HG02763 (cell line): Measurements from ENCODE around the gene TMEM175.

ENCODE experiments used
- ATAC-seq: cut with Tn5 transposase; IDR thresholded peaks from one replicate; pipeline ENCODE4 v1.9.1; 2021; ENCODE audit warnings: mild to moderate bottlenecking, moderate library complexity; ENCODE audit not compliant: unreplicated experiment

Gene TMEM175, protein sequence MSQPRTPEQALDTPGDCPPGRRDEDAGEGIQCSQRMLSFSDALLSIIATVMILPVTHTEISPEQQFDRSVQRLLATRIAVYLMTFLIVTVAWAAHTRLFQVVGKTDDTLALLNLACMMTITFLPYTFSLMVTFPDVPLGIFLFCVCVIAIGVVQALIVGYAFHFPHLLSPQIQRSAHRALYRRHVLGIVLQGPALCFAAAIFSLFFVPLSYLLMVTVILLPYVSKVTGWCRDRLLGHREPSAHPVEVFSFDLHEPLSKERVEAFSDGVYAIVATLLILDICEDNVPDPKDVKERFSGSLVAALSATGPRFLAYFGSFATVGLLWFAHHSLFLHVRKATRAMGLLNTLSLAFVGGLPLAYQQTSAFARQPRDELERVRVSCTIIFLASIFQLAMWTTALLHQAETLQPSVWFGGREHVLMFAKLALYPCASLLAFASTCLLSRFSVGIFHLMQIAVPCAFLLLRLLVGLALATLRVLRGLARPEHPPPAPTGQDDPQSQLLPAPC

DNA sequence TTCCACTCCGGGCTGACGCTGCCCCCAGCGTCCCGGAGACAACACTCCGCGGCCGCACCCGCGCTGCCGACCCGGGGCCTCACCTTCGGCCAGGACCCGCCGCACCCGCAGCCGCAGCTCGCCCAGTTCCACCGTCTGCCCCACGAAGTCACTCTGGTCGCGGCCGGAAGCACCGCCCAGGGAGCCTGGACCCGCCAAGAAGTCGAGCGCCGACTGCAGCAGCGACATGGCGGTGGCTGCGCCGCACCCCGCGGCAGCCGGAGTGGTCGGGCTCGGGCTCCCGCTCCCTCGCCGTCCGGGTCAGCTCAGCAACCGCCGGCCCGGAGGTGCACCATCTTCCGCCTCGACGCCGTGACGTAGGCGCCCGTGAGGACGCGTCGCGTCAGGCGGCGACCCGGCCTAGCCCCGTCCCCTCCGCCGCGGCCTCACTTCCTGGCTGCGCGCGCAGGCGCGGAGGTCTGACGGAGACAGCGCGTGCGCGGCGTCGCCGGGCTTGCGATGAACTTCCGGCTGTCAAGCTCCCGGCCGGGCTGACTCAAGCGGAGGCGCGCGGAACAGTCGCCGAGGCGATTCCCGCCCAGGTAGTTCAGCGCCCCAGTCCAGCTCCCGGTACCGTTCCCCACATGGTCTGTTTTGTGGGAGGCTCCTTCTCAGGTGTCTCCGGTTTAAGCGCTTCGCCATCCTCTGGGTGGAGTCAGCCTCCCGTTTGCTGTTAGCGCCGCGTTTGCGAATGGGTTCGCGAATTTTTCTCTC lies at the start of gene TMEM175, which contains the start of gene GAK:
Gene TMEM175, plus strand, starts transcription at position 501 of the 753 bp plus-strand sequence. CDS start 15,280 bp downstream, outside the sequence.
Gene GAK, minus strand, starts transcription at position 357 of the 753 bp plus-strand sequence. Its CDS starts 129 bp downstream, at position 228.
- peak; percentile 93 for ATAC-seq

DNA sequence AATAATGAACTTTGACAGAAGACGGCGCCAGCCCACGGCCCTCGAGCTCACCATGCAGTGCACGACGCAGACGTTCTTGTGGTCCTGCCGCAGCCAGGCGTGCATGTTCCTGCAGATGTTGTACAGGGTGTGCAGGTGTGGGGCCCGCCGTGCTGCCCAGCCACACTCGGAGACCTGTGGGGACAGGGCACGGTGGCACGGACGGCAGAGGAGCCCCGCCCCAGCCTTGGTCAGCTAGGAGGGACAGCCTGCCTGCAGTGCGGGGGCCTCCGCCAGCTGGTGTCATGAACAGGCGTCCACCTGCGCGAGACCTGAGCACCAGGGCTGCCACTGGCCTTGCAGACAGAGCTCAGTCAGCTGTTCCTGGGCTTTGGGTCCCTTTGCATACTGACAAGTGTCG lies 49.6 kb upstream of the TMEM175 start:
- no peak for ATAC-seq

DNA sequence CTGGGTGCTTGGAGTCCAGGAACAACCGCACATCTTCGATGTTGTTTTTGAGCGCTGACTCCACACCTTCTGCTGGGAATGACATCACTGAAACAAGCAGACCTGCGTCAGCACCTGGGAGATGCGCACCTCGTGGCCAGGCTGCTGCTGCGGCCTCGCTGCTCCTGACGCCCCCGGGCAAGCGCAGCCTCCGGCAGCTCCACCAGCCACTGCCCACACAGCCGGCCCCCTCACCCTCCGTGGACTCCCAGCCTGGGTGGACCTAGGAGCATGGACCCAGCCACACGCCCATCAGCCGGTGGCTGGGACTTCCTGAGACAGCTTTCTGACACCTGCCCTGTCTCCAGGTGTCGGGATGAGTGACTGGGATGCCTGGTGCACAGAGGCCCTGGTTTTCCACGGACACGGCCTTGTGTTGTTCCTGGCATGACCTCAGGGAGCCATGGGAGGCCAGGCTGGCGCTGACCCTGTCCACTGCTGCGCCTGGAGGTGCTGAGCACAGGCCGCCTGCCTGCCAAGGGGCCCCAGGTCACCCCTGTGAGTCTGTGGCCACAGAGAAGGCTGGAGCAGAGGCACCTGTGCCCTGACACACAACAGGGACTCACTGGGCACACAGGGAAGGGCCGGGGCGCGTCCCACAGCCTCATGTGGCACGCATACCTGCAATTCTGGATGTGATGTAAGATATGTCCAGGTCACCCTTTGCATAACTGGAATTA lies 48.7 kb upstream of the TMEM175 start:
- ATAC-seq, result no peak

DNA sequence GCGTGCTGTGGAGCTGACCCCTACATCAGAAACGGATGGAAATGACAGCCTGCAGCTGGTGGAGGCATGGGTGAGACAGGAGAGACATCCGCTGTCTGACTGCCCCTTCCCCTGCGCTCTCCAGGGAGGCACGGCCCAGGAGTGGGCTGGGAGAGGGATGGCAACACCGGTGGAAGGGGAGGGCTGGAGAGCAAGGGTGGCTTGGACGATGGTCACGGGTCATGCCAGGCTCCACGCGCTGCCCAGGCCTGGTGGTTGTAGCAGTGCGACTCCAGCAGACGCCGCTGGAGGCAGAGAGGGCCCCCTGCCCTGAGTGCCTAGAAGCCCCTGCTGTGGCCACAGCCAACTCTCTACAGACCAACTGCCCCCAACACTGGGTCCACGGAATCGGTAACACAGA lies 48.0 kb upstream of the TMEM175 start:
- ATAC-seq, result no peak

DNA sequence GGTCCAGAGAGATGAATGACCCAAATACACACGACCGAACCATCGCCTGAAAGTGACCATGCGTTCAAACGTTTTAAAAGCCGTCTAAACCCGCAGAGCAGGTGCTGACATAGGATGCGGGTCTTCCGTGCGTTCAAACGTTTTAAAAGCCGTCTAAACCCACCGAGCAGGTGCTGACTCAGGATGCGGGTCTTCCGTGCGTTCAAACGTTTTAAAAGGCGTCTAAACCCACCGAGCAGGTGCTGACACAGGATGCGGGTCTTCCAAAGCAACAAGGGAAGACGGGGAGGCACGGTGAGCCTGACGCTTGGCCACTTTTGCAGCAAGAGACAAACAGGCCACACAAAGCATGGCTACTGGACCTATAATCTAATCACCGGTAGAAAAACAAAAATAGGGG lies 47.4 kb upstream of the TMEM175 start:
- ATAC-seq, result no peak

DNA sequence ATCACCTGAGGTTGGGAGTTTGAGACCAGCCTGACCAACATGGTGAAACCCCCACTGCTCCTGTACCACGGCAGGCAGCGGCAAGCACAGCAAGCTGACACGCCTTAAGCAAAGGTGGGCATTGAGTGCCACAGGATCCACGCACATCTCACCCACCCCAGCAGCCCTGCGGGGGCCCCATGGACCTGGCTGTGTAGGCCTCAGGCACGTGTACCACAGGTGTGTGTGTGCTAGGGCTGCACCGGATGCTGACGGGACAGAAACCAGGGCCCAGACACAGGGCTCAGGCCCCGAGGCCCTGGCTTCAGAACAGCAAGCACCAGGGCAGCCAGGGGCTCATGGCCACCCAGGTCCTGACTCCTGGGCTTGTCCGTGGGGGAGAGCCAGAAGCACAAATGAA lies 46.9 kb upstream of the TMEM175 start:
- ATAC-seq, result no peak

DNA sequence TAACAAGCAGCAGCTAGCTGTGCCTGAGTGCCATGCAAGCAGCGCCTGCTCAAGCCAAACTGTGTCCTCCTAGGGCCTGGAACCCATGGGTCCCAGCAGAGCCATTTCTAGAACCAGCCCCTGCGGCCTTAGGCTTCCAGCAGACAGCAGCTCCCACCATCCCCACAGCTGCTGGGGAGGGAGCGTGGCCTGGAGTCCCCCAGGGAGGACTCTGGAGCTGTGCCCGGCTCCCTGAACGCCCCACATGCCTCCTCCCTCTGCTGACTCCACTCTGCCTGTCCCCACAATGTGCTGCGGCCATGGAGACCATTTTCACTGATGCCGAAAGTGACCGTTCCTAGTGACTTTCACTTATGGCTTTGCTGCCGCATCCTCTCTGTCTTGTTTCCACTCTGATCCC lies 46.0 kb upstream of the TMEM175 start:
- no peak for ATAC-seq

DNA sequence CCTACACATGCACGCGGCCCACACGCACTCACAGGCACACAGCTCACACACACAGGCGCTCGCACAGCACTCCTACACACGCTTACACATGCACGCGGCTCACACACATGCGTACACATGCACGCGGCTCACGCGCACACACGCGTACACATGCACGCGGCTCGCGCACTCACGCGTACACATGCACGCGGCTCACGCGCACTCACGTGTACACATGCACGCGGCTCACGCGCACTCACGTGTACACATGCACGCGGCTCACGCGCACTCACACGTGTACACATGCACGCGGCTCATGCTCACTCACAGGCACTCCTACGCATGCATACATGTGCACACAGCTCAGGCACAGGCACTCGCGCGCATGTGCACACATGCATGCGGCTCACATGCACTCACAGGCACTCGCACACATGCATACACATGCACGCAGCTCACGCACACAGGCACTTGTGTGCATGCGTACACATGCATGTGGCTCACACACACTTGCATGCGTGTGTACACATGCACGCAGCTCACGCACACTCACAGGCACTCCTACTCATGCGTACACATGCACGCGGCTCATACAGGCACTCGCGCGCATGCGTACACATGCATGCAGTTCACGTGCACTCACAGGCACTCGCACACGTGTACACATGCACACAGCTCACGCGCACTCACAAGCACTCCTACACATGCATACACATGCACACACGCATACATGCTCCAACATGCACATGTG lies 45.1 kb upstream of the TMEM175 start:
- ATAC-seq, result no peak

DNA sequence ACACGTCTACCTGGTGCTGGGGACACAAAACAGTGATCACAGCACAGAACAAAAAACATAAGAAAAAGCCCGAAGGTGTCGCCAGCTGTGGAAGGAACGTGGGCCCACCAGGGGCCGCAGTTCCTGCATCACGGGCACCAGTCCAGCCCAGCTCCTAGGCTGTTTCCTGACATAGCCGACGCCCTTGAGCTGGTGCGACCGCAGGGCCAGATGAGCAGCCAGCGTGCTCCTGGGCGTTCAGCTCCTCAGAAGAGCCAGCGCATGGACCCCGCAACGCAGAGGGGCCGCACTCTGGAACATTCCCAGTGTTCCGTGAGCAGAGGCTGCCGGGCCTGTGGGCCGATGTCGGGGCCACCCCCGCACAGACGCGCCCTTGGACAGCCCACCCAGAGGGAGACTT lies 44.2 kb upstream of the TMEM175 start:
- ATAC-seq, result no peak

DNA sequence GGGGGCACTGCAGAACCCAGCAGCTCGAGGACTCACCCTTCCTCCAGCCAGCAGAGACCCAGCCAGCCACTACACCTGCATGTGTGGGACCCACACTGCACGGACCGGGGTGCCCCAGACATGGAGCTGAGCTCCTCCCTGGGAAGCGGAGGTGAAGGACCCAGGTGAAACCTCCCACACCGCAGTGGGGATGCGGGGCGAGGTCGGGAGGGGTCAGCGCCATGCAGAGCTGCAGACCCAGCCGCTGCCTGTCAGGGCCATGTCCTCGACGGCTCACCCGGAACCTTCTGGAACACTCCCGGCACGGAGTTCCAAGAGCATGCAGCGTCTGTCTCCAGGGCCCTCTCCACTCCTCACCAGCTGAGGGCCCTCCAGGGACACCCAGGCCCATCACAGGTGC lies 42.7 kb upstream of the TMEM175 start:
- no peak for ATAC-seq

DNA sequence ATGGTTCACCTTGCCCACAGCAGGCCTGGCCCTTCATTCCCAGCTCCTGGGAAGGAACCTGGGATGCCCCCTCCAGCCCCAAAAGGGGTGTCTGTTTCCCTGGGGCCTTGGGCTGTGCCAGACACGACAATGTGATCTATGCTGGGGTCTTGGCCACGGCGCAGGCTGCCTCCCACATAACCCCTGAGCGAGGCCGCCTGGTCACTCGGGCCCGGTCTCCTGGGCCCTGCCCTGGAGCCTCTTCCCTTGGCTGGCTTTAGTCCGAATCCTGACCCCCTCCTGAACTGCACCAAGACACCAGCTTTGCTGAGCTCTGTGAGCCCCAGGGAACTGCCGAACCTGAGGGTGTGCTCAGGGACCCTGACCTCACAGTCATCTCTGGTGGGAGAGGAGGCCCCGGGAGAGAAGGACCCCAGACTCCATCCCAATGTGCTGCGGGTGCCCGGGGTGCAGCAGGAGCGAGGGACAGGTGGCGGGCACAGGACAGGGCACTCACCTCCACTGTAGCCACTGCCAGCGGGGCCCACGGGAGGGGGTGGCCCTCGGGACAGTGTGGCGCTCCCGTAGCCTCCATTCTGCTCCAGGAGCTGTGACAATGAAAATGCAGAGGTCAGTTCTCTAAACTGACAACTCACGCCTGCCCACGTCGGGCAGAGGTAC lies 42.1 kb upstream of the TMEM175 start:
- ATAC-seq, result no peak

DNA sequence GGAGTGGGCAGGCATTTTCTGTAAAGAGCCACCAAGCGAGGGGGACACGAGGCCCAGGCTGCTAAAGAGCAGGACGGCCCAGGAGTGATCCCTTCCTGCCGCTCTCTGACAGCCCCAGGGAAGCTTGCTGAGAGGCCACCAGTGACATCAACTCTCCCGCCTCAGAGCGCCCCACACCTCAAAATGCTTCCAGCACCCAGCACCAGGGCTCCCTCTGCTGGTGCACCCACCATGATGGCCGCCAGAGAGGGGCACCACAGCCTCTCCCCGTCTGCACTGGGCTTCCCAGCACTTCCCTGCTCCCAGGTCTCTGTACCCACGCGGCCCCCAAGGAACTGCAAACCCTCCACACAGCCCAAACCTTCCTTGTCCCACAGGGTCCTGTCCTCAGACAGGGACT lies 40.5 kb upstream of the TMEM175 start:
- ATAC-seq, result no peak

DNA sequence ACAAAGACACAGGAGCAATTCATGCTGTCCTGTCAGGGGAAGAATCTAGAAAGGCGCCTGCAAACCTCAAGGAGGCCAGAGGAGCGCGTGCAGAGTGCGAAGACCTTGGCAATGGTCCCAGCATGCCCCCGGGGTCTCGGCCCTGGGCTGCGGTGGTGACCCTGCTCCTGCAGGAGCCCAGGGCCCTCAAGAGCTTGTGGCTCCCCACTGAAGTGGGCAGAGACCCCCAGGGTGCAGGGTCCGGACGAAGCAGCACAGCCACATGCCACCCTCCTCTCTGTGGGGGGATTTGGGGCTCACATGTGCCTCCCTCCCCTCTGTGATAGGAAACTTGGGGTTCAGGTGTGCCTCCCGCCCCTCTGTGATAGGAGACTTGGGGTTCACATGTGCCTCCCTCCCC lies 39.5 kb upstream of the TMEM175 start:
- no peak for ATAC-seq

DNA sequence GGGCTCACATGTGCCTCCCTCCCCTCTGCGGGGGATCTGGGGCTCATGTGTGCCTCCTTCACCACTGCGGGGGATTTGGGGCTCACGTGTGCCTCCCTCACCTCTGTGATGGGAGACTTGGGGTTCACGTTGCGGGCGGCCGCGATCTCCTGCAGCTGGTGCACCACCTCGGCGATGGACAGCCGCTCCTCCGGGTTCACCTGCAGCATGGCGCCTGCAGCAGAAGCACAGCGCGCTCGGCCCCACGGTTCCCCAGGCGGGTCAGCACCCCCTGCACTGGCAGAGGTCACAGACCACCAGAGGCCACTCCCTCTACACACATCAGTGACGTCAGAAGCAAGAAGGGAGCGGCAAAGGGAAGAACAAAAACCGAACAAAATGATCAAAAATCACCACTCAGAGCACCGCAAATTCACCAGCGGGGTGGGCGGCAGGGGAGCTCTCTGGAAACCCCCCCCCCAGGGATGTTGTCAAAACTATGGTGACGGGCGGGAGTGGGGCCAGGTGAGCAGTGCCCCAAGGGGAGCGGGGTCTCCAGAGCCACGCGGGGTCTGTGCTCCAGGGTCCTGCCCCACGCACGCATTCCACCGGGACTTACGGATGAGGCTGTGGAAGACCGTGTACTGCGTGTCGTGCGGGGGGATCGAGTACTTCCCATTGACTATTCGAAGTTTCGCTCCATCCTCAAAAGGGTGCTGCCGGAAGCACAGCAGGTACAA lies 38.8 kb upstream of the TMEM175 start:
- no peak for ATAC-seq

DNA sequence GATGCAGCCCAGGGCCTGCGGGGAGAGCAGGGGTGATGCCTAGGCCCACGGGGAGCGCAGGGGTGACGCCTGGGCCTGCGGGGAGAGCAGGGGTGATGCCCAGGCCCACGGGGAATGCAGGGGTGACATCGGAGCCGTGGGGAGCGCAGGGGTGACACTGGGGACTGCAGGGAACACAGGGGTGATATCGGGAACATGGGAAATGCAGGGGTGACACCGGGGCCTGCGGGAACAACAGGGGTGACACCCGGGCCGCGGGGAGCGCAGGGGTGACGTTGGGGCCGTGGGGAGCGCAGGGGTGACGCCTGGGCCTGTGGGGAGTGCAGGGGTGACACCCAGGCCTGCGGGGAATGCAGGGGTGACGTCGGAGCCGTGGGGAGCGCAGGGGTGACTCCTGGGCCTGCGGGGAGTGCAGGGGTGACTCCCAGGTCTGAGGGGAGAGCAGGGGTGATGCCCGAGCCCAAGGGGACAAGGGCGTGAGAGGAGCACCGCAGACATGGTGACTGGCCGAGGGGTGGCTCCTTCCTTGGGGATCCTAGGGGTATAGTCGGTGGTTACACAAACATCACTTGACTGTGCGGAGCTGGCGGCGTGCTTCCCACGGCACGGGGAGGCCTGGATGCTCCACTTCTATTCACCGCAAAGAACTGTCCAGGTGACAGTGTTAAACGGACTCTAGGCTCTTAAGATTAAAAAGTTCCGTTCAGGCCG lies 38.1 kb upstream of the TMEM175 start:
- no peak for ATAC-seq

DNA sequence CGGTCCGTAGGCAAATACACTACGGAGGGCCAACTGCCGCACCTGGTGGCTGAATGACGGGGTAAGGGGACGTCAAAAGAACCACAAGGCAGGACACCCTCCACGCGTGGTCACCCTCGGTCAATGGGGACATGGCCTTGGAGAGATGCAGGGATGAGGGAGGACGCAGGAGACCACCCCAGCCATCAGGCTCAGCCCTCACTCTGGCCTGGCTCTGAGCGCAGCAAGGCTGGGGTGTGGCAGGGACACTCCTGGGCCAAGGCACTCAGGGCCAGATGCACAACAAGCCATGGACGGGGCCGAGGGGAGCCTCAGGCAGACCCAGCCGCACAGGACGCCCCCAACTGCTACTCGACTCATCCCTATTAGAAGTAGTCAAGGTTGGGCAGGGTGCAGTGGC lies 36.7 kb upstream of the TMEM175 start:
- ATAC-seq, result no peak

DNA sequence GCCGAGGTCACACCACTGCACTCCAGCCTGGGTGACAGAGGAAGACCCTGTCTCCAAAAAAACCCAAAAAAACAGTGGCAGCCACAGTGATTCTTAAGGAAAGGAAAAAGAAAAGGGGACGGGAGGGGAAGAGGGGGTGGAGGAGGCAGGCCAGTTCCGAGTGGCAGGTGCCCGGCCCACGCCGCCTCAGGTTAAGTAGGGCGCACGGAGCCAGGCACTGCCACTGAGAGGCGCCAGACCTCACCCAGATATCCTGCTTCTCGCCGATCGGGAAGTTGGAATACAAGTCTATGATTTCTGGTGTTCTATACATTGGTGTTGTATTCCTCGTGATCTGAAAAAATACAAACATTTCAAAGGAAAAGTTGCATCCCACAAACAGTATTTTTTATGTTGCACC lies 36.0 kb upstream of the TMEM175 start:
- no peak for ATAC-seq

DNA sequence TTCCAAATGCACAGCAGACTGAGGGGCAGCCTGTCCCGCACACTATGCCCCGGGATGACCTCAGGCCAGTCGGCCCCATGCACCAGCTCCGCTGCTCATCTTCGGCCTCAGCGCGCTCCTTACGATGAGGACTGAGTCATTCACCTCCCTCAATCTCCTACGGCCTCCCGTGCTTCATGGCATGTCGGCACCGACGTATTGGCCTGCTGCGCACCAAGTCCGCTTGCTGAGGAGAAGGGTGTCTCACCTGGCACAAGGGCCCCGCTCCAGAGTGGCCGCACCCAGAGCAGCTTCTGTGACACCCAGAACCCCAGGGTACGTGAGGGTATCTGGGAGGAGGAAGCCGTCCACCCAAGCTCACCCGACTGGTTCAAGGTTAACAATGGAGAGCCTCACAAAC lies 35.6 kb upstream of the TMEM175 start:
- ATAC-seq, result no peak

DNA sequence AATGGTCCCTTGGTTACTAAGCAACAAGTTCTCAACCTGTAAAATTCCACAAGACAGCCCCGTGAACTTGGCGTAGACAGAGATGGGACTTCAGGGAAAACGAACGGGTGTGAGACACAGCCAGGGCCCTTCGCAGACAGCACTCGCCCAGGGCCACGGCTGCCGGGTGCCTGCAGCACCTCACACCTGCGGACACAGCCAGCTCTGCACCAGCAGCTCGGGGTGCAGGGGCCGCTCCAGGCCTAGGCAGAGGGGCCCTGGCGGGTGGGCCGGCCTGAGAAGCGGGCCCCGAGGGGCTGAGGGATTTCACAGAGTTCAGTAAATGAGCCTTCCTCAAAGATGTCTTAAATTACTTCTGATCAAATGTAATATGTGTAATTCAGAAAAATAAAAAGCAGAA lies 34.1 kb upstream of the TMEM175 start:
- ATAC-seq, result no peak
